Umbilical cord (tissue), 2 donors: ENCODE measurements around the gene OR6P1. TPM values are rescaled to one million over a fixed set of nuclear protein-coding genes. Genes with fewer than 3 reads are reported as not detected.

ENCODE experiments used
- DNase-seq: peaks from one replicate; pipeline ENCODE4 v3.0.0-alpha.2; 2015; ENCODE audit warnings: low spot score
- total RNA-seq: library from RNA; depleted of rRNA; stranded (reverse); fragments of >200 nt; gene quantifications from one replicate; pipeline ENCODE4 v1.2.3, GENCODE V29; 2014; ENCODE audit warnings: low replicate concordance; ENCODE audit not compliant: insufficient read depth

OR6P1 gene
- total RNA-seq, 1 donor from 2014 or later, result 7.9 TPM

DNA sequence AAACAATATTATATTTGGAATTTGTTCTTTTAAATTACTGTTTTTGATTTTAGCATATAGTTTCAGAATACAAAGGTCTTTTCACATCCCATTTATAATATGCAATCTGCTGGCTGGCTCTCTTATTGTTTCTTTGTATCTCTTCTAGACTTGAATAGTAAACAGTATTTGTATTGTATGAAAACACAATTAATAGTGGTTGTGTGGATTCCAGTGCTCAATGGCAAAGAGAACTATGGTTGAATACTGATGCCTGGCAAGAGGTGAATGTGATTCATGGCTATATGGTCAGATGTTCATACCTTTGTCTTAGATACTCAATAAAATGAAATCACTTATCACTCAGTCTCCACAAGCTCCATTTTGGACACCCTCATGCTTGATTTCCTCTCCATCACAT, 53.4 kb downstream of the OR6P1 start:
- DNase-seq, result no peak

Other genes with a start within 250 kb of the OR6P1 start
- 1.2 TPM for gene CD1B, start 239.0 kb downstream of the OR6P1 start, total RNA-seq
- gene CD1E, start 216.7 kb downstream of the OR6P1 start, total RNA-seq, result 0.72 TPM
- gene OR10T2, start 171.1 kb downstream of the OR6P1 start, total RNA-seq, result 5.1 TPM
- 8.2 TPM for gene OR10K2, start 144.3 kb downstream of the OR6P1 start, total RNA-seq
- 1.7 TPM for gene OR10K1, start 108.7 kb downstream of the OR6P1 start, total RNA-seq
- 14.0 TPM for gene OR10R2, start 98.4 kb downstream of the OR6P1 start, total RNA-seq
- gene OR6Y1, start 16.2 kb downstream of the OR6P1 start, total RNA-seq, result 7.7 TPM
- gene OR10X1, start 9.3 kb upstream of the OR6P1 start, total RNA-seq, result 5.1 TPM
- gene OR10Z1, start 34.7 kb upstream of the OR6P1 start, total RNA-seq, result 3.6 TPM
- 3.9 TPM for gene SPTA1, start 116.1 kb upstream of the OR6P1 start, total RNA-seq
- gene OR6K2, start 130.1 kb upstream of the OR6P1 start, total RNA-seq, result 9.1 TPM
- 6.3 TPM for gene OR6K3, start 150.1 kb upstream of the OR6P1 start, total RNA-seq
- gene OR6K6, start 184.1 kb upstream of the OR6P1 start, total RNA-seq, result 10.1 TPM
- gene OR6N1, start 201.6 kb upstream of the OR6P1 start, total RNA-seq, result 2.2 TPM
- gene OR6N2, start 210.6 kb upstream of the OR6P1 start, total RNA-seq, result 6.3 TPM